ENCODE results near the gene CAMP. TPM values are rescaled to one million over a fixed set of nuclear protein-coding genes. Genes with fewer than 3 reads are reported as not detected.
"Not testable (repeated sequence)": the region's sequence is repeated elsewhere in the genome, so short reads cannot be mapped to it uniquely, and the experiment has no call there.

The CAMP gene
- total RNA-seq, 1 donor, result not detected

- Histone ChIP-seq H3K4me3 (ENCODE audit: insufficient read depth, low read length) (no peak overlapping the region), H3K4me1 (ENCODE audit: insufficient read depth, low read length) (no peaks in the 10 kb centered on the region), H2AFZ (ENCODE audit: low read length) (no peak overlapping the region), H3K27me3 (ENCODE audit: insufficient read depth, low read length) (peaks cover 3% of the 10 kb centered on the region), H4K20me1 (ENCODE audit: insufficient read depth, low read length) (no peaks in the 10 kb centered on the region), H3K36me3 (ENCODE audit: insufficient read depth, low read length) (no peaks in the 10 kb centered on the region), H3K79me2 (ENCODE audit: insufficient read depth, low read length) (no peaks in the 10 kb centered on the region), H3K4me2 (ENCODE audit: insufficient read depth, low read length) (no peak overlapping the region), H3K9me3 (ENCODE audit: low read depth, low read length) (no peaks in the 10 kb centered on the region), H3K27ac (ENCODE audit: low read depth, low read length) (no peak overlapping the region)
- no peak for TF ChIP-seq CTCF (IDR thresholded peaks at IDR 0.05; ENCODE audit: extremely low read depth, low read depth, low read length)
- no peak for DNase-seq (ENCODE audit: insufficient read length, low spot score, missing footprints)
Measured at GRCh38 chr3:48270306-48270705, 47.0 kb downstream of the CAMP start.

- H3K79me2 ChIP-seq (ENCODE audit: insufficient read depth, low read length); DNase-seq (ENCODE audit: insufficient read length, low spot score, missing footprints); H2AFZ ChIP-seq (ENCODE audit: low read length); H3K4me2 ChIP-seq (ENCODE audit: insufficient read depth, low read length); H3K27ac ChIP-seq (ENCODE audit: low read depth, low read length); H3K4me1 ChIP-seq (ENCODE audit: insufficient read depth, low read length); H3K27me3 ChIP-seq (ENCODE audit: insufficient read depth, low read length); H3K36me3 ChIP-seq (ENCODE audit: insufficient read depth, low read length); H3K9me3 ChIP-seq (ENCODE audit: low read depth, low read length); H3K4me3 ChIP-seq (ENCODE audit: insufficient read depth, low read length); H4K20me1 ChIP-seq (ENCODE audit: insufficient read depth, low read length): not testable (repeated sequence)
Measured at GRCh38 chr3:48271223-48271622, 47.9 kb downstream of the CAMP start.

- no peaks in the 10 kb centered on the region for H3K4me1 ChIP-seq (ENCODE audit: insufficient read depth, low read length)
- H3K27me3 ChIP-seq (ENCODE audit: insufficient read depth, low read length), result peaks cover 3% of the 10 kb centered on the region
- TF ChIP-seq CTCF (IDR thresholded peaks at IDR 0.05; ENCODE audit: extremely low read depth, low read depth, low read length), result no peak
- no peak overlapping the region for H3K4me3 ChIP-seq (ENCODE audit: insufficient read depth, low read length)
- H3K79me2 ChIP-seq (ENCODE audit: insufficient read depth, low read length), result no peaks in the 10 kb centered on the region
- no peak overlapping the region for H3K27ac ChIP-seq (ENCODE audit: low read depth, low read length)
- H2AFZ ChIP-seq (ENCODE audit: low read length), result no peak overlapping the region
- no peak overlapping the region for H3K4me2 ChIP-seq (ENCODE audit: insufficient read depth, low read length)
- H3K36me3 ChIP-seq (ENCODE audit: insufficient read depth, low read length), result no peaks in the 10 kb centered on the region
- no peaks in the 10 kb centered on the region for H3K9me3 ChIP-seq (ENCODE audit: low read depth, low read length)
- no peaks in the 10 kb centered on the region for H4K20me1 ChIP-seq (ENCODE audit: insufficient read depth, low read length)
- no peak for DNase-seq (ENCODE audit: insufficient read length, low spot score, missing footprints)
Measured at GRCh38 chr3:48271763-48272498, 48.6 kb downstream of the CAMP start.

GRCh38 chr3:48273594-48274211 is 50.4 kb downstream of the CAMP start:
- Histone ChIP-seq H3K4me3 (ENCODE audit: insufficient read depth, low read length) (no peak overlapping the region), H2AFZ (ENCODE audit: low read length) (no peak overlapping the region), H3K4me2 (ENCODE audit: insufficient read depth, low read length) (no peak overlapping the region), H3K27ac (ENCODE audit: low read depth, low read length) (no peak overlapping the region), H3K9me3 (ENCODE audit: low read depth, low read length) (no peaks in the 10 kb centered on the region), H3K79me2 (ENCODE audit: insufficient read depth, low read length) (no peaks in the 10 kb centered on the region), H3K27me3 (ENCODE audit: insufficient read depth, low read length) (peaks cover 3% of the 10 kb centered on the region), H3K36me3 (ENCODE audit: insufficient read depth, low read length) (no peaks in the 10 kb centered on the region), H3K4me1 (ENCODE audit: insufficient read depth, low read length) (no peaks in the 10 kb centered on the region), H4K20me1 (ENCODE audit: insufficient read depth, low read length) (no peaks in the 10 kb centered on the region)
- peak; percentile 93 for DNase-seq (ENCODE audit: insufficient read length, low spot score, missing footprints)
- TF ChIP-seq CTCF (IDR thresholded peaks at IDR 0.05; ENCODE audit: extremely low read depth, low read depth, low read length), result peak; percentile 87

All from osteoblast (primary cell).